Parathyroid adenoma (tissue), 2 donors: Measurements from ENCODE around the gene LGALS1.
A peak's percentile ranks its signal among the peaks of the same experiment; 100 is the strongest.

Experiments
- H2AFZ ChIP-seq: fragments of 300-600 bp; sonication (generic); one replicate; pipeline ENCODE4 v1.7.0; 2017; ENCODE audit warnings: antibody characterized with exemption, mild to moderate bottlenecking
- H3K27ac ChIP-seq: fragments of 300-600 bp; sonication (generic); one replicate; pipeline ENCODE4 v1.7.0; 2017
- H3K27me3 ChIP-seq: fragments of 300-600 bp; sonication (generic); one replicate; pipeline ENCODE4 v1.7.0; 2017; ENCODE audit warnings: low read length; ENCODE audit not compliant: control insufficient read depth, insufficient read depth
- H3K36me3 ChIP-seq: fragments of 300-600 bp; sonication (generic); one replicate; pipeline ENCODE4 v1.7.0; 2017; ENCODE audit warnings: low read length; ENCODE audit not compliant: control insufficient read depth, insufficient read depth
- H3K4me1 ChIP-seq: fragments of 300-600 bp; sonication (generic); one replicate; pipeline ENCODE4 v1.7.0; 2017; ENCODE audit warnings: control low read depth
- H3K4me2 ChIP-seq: fragments of 300-600 bp; sonication (generic); one replicate; pipeline ENCODE4 v1.7.0; 2017; ENCODE audit warnings: low read length
- H3K4me3 ChIP-seq: fragments of 300-600 bp; sonication (generic); one replicate; pipeline ENCODE4 v1.7.0; 2017; ENCODE audit warnings: low read depth, low read length
- H3K79me2 ChIP-seq: fragments of 300-600 bp; sonication (generic); one replicate; pipeline ENCODE4 v1.7.0; 2017; ENCODE audit warnings: control low read depth
- H3K9ac ChIP-seq: fragments of 300-600 bp; sonication (generic); one replicate; pipeline ENCODE4 v1.7.0; 2017; ENCODE audit warnings: mild to moderate bottlenecking
- H3K9me3 ChIP-seq: fragments of 300-600 bp; sonication (generic); one replicate; pipeline ENCODE4 v1.7.0; 2017; ENCODE audit warnings: low read length; ENCODE audit not compliant: control insufficient read depth
- TF ChIP-seq, protein P1 (sequence below): fragments of 300-600 bp; sonication (generic); IDR thresholded peaks from one replicate; pipeline ENCODE4 v1.7.0; 2017; ENCODE audit warnings: antibody characterized with exemption, mild to moderate bottlenecking
- donor health status: primary hyperparathyroidism.

Gene LGALS1

DNA sequence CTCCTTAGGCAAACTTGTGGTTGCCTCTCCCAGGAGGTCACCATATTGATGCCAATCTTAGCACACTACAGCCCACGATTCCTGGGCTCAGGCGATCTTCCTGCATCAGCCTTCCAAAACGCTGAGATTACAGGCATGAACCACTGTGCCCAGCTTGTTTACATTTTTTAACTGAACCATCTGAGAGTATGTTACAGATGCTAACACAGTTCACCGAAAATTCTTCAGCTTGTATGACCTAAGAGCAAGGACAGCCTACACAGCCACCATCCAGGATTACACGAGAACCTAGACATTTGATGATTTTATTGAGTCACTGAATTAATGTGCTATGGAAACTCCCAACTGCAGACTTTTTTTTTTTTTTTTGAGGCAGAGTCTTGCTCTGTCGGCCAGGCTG lies 5.8 kb upstream of the LGALS1 start:
- Histone ChIP-seq H3K4me3 (peak overlapping the region; percentile 0), H3K27ac (peak overlapping the region; percentile 58), H3K4me2 (peak overlapping the region; percentile 1), H2AFZ (no peak overlapping the region), H3K27me3 (no peaks in the 10 kb centered on the region), H3K9ac (no peak overlapping the region), H3K4me1 (peaks cover 7% of the 10 kb centered on the region), H3K9me3 (no peaks in the 10 kb centered on the region), H3K79me2 (no peaks in the 10 kb centered on the region), H3K36me3 (no peaks in the 10 kb centered on the region)
- TF ChIP-seq, protein P1, sequence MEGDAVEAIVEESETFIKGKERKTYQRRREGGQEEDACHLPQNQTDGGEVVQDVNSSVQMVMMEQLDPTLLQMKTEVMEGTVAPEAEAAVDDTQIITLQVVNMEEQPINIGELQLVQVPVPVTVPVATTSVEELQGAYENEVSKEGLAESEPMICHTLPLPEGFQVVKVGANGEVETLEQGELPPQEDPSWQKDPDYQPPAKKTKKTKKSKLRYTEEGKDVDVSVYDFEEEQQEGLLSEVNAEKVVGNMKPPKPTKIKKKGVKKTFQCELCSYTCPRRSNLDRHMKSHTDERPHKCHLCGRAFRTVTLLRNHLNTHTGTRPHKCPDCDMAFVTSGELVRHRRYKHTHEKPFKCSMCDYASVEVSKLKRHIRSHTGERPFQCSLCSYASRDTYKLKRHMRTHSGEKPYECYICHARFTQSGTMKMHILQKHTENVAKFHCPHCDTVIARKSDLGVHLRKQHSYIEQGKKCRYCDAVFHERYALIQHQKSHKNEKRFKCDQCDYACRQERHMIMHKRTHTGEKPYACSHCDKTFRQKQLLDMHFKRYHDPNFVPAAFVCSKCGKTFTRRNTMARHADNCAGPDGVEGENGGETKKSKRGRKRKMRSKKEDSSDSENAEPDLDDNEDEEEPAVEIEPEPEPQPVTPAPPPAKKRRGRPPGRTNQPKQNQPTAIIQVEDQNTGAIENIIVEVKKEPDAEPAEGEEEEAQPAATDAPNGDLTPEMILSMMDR: no peak

DNA sequence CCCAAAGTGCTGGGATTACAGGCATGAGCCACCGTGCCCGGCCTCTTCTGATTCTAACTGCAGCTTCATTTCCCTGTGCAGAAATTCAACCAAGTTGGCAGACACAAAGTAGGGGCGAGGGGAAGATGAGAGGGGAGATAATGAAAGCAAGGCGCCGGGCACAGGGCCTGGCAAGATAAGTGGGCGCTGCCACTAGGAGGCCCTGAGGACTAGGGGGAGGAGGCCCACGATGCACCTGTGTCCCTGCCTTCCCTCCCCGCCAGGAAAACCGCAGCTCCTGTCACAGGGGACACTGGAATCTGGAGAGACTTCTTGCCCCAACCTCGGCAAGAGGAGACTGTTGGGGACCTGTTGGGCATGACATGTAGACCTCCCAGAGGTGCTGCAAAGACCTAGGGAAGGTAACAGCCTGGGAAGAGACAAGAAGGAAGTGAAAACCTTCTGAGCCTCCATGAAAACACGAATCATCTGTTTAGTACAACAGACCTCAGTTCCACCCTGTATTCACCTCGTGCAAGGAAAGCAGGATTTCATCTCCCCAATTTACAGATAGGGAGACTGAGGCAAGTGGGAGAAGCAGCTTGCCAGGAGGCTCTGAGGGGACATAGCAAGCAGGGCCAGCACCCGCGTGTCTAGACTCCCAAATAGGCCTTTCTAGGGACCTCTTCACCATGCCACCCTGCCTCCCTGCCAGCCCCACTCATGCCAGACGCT lies 3.1 kb upstream of the LGALS1 start:
- Histone ChIP-seq H3K36me3 (no peaks in the 10 kb centered on the region), H3K4me1 (peaks cover 7% of the 10 kb centered on the region), H3K4me3 (no peak overlapping the region), H3K9ac (no peak overlapping the region), H2AFZ (peak overlapping the region; percentile 38), H3K27ac (peak overlapping the region; percentile 61), H3K4me2 (no peak overlapping the region), H3K27me3 (no peaks in the 10 kb centered on the region), H3K79me2 (no peaks in the 10 kb centered on the region), H3K9me3 (no peaks in the 10 kb centered on the region)
- TF ChIP-seq, protein P1: peak; percentile 11

DNA sequence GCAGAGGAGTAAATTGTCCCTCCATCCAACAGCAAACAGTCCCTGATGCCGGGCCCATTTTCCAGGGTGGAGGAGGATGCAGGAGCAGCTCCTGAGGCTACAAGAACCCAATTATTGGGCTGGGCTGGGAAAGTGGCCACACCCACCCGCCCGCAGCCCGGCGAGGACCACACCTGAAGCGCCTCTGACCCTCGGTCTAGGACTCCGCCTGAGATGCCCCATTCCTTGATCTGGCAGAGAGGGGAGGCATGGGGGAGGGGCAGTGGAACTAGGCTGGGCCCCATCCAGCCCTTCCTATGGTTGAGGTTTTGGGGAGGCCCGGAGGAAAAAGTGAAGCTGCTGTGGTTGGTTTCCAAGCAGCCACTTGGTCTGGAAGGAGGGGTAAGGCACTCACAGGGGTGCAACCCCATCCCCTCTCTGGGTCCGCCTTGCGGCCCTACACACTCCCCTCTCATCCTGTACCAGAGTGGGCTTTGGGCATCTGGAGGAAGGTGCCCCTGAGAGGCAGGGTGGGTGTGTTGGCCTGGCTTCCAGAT lies 2.4 kb upstream of the LGALS1 start:
- TF ChIP-seq, protein P1: no peak
- H3K4me2 ChIP-seq: no peak overlapping the region
- no peak overlapping the region for H3K9ac ChIP-seq
- no peaks in the 10 kb centered on the region for H3K9me3 ChIP-seq
- H3K79me2 ChIP-seq: no peaks in the 10 kb centered on the region
- no peak overlapping the region for H2AFZ ChIP-seq
- H3K4me3 ChIP-seq: no peak overlapping the region
- H3K36me3 ChIP-seq: no peaks in the 10 kb centered on the region
- peaks cover 7% of the 10 kb centered on the region for H3K4me1 ChIP-seq
- H3K27ac ChIP-seq: peak overlapping the region; percentile 61
- H3K27me3 ChIP-seq: no peaks in the 10 kb centered on the region

DNA sequence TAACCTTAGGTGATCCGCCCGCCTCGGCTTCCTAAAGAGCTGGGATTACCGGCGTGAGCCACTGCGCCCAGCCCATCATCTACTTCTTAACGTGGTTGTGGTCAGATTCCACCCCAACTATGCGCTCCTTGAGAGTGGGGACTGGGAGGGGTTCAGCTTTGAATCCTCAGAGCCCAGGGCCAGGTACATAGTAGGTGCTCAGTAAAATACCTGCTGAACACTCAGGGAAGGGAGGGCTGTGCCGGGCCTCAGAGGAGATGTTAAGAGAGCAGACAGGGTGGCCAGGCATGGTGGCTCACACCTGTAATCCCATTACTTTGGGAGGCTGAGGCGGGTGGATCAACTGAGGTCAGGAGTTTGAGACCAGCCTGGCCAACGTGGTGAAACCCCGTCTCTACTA lies 1.2 kb upstream of the LGALS1 start:
- TF ChIP-seq, protein P1: no peak
- no peak overlapping the region for H3K9ac ChIP-seq
- H3K4me1 ChIP-seq: peaks cover 7% of the 10 kb centered on the region
- H3K36me3 ChIP-seq: no peaks in the 10 kb centered on the region
- H3K27ac ChIP-seq: peak overlapping the region; percentile 85
- H3K4me2 ChIP-seq: no peak overlapping the region
- no peak overlapping the region for H2AFZ ChIP-seq
- H3K79me2 ChIP-seq: no peaks in the 10 kb centered on the region
- no peak overlapping the region for H3K4me3 ChIP-seq
- H3K9me3 ChIP-seq: no peaks in the 10 kb centered on the region
- no peaks in the 10 kb centered on the region for H3K27me3 ChIP-seq
